Endothelial cell of umbilical vein (primary cell): Measurements from ENCODE around the gene LDB3. TPM values are rescaled to one million over a fixed set of nuclear protein-coding genes. Genes with fewer than 3 reads are reported as not detected.

ENCODE experiments used
- BruUV-seq: library from RNA; stranded (reverse); fragments of 400-500 nt; replicated peaks from 2 replicates; lab custom pipeline; 2021; lab: Mats Ljungman, UMichigan
- CTCF ChIA-PET: fragments of 300-600, 350-600 bp; sonication (Branson Sonifier 250); formaldehyde crosslinking; loops from one replicate; lab custom pipeline; 2021; ENCODE audit warnings: antibody characterized with exemption, inconsistent platforms; lab: Charles Lee
- POLR2A ChIA-PET: fragments of 300-600, 350-600 bp; sonication (Branson Sonifier 250); formaldehyde crosslinking; loops from one replicate; lab custom pipeline; 2021; ENCODE audit warnings: antibody characterized with exemption, inconsistent platforms; lab: Charles Lee
- DNase-seq: peaks from one replicate; pipeline ENCODE4 v3.0.0-alpha.2; 2011; ENCODE audit warnings: low read depth, low spot score
- FAIRE-seq: peaks from 2 replicates; lab custom pipeline; 2011; peaks lifted over from hg19 to GRCh38; lab: Jason Lieb, UNC
- H2AFZ ChIP-seq: 2 replicates; pipeline ENCODE4 v1.6.0; 2012; ENCODE audit warnings: low read depth, low read length, control low read depth, inconsistent platforms
- H3K27ac ChIP-seq: 2 replicates; pipeline ENCODE4 v1.5.1; 2011; ENCODE audit warnings: low read depth, mild to moderate bottlenecking, control low read depth, low read length, moderate library complexity; ENCODE audit not compliant: insufficient read depth
- H3K27me3 ChIP-seq, 2 experiments: 2 replicates each; pipeline versions ENCODE4 v1.6.0 to v1.6.1; 2011; ENCODE audit warnings: low read length in 2 of 2, mixed read lengths in 1 of 2; ENCODE audit not compliant: control insufficient read depth in 2 of 2, insufficient read depth in 2 of 2
- H3K36me3 ChIP-seq, 2 experiments: 2 replicates in 1 of 2; 3 replicates in 1 of 2; pipeline ENCODE4 v1.5.1; 2011; ENCODE audit warnings: low read length in 2 of 2, mild to moderate bottlenecking in 1 of 2, moderate library complexity in 1 of 2; ENCODE audit not compliant: control insufficient read depth in 2 of 2, insufficient read depth in 2 of 2; ENCODE audit errors: extremely low read depth in 1 of 2
- H3K4me1 ChIP-seq: 3 replicates; pipeline ENCODE4 v1.5.1; 2011; ENCODE audit warnings: mild to moderate bottlenecking, low read length; ENCODE audit not compliant: control insufficient read depth, insufficient read depth; ENCODE audit errors: extremely low read depth
- H3K4me2 ChIP-seq: 2 replicates; pipeline ENCODE4 v1.6.1; 2011; ENCODE audit warnings: low read length, control low read depth, mixed read lengths; ENCODE audit not compliant: insufficient read depth
- H3K4me3 ChIP-seq, 3 experiments: fragments of 200-600 bp in 1 of 3; sonication (generic), shearing (Covaris generic) in 1 of 3; replicated peaks in 1 of 3; 2 replicates each; pipeline ENCODE4 v1.5.1; 2011 to 2016; ENCODE audit warnings: control low read depth in 3 of 3, low read length in 3 of 3, mild to moderate bottlenecking in 2 of 3, inconsistent platforms in 1 of 3, low read depth in 1 of 3, moderate library complexity in 1 of 3; ENCODE audit not compliant: insufficient read depth in 1 of 3
- H3K79me2 ChIP-seq: 2 replicates; pipeline ENCODE4 v1.6.0; 2012; ENCODE audit warnings: low read length, inconsistent platforms; ENCODE audit not compliant: control insufficient read depth, insufficient read depth
- H3K9ac ChIP-seq: replicated peaks from 2 replicates; pipeline ENCODE3; 2011; ENCODE audit warnings: low read length, control low read depth; ENCODE audit not compliant: insufficient read depth; ENCODE audit errors: extremely low read depth
- H3K9me1 ChIP-seq: replicated peaks from 3 replicates; pipeline ENCODE4 v1.6.0; 2011; ENCODE audit warnings: mild to moderate bottlenecking, low read length; ENCODE audit not compliant: control insufficient read depth, insufficient read depth; ENCODE audit errors: extremely low read depth
- H3K9me3 ChIP-seq: replicated peaks from 2 replicates; pipeline ENCODE4 v1.5.1; 2012; ENCODE audit warnings: low read length, inconsistent platforms; ENCODE audit not compliant: control insufficient read depth, insufficient read depth
- H4K20me1 ChIP-seq: replicated peaks from 2 replicates; pipeline ENCODE3; 2011; ENCODE audit warnings: mild to moderate bottlenecking, low read length; ENCODE audit not compliant: control insufficient read depth, insufficient read depth; ENCODE audit errors: extremely low read depth
- CTCF ChIP-seq, 2 donors: IDR thresholded peaks; 1 replicate in 1 of 2; 2 replicates in 1 of 2; pipeline ENCODE4 v1.5.1; 2011; ENCODE audit warnings: low read length in 2 of 2, mild to moderate bottlenecking in 2 of 2, moderate library complexity in 2 of 2, control low read depth in 1 of 2, inconsistent platforms in 1 of 2, low read depth in 1 of 2; ENCODE audit not compliant: insufficient read depth in 1 of 2; ENCODE audit errors: extremely low read depth in 1 of 2
- EZH2 ChIP-seq: IDR thresholded peaks from 2 replicates; pipeline ENCODE4 v1.6.1; 2012; ENCODE audit warnings: borderline replicate concordance, low read depth, mild to moderate bottlenecking, moderate library complexity, low read length, inconsistent platforms; ENCODE audit not compliant: severe bottlenecking
- FOS ChIP-seq: IDR thresholded peaks from 2 replicates; pipeline ENCODE4 v1.6.1; 2011; ENCODE audit warnings: mild to moderate bottlenecking, low read length, moderate library complexity, borderline replicate concordance; ENCODE audit not compliant: insufficient read depth
- GATA2 ChIP-seq: IDR thresholded peaks from 2 replicates; pipeline ENCODE4 v1.7.0; 2011; ENCODE audit warnings: low read depth, mild to moderate bottlenecking, moderate library complexity, mixed read lengths, low read length; ENCODE audit not compliant: insufficient read length, insufficient read depth
- JUN ChIP-seq: IDR thresholded peaks from 2 replicates; pipeline ENCODE4 v1.6.1; 2011; ENCODE audit warnings: borderline replicate concordance, low read depth; ENCODE audit not compliant: insufficient read length, insufficient read depth
- MAX ChIP-seq: IDR thresholded peaks from 2 replicates; pipeline ENCODE4 v1.6.1; 2011; ENCODE audit not compliant: insufficient read depth, insufficient read length
- MYC ChIP-seq: IDR thresholded peaks from one replicate; pipeline ENCODE4 v1.6.1; 2011; ENCODE audit warnings: mild to moderate bottlenecking, low read depth, low read length
- POLR2A ChIP-seq: IDR thresholded peaks from 2 replicates; pipeline ENCODE4 v1.6.1; 2012; ENCODE audit warnings: low read depth, mild to moderate bottlenecking, control low read depth, low read length
- POLR2AphosphoS5 ChIP-seq: IDR thresholded peaks from 2 replicates; pipeline ENCODE4 v1.6.1; 2012; ENCODE audit warnings: low read depth, mild to moderate bottlenecking, control low read depth, low read length, moderate library complexity; ENCODE audit not compliant: insufficient read depth
- dilution Hi-C: fragments of 300-500 bp; cut with MboI; formaldehyde crosslinking; loops from one replicate; pipeline ENCODE4 v1.15.0; 2019; ENCODE audit warnings: low sequenced_read_pairs; ENCODE audit not compliant: extremely low pct_ligation_motif_present
- intact Hi-C: fragments of 100-400 bp; cut with micrococcal nuclease; formaldehyde crosslinking; loops from one replicate; pipeline ENCODE4 v1.10.0; 2022
- polyA plus RNA-seq, 4 experiments: library from polyadenylated mRNA; depleted of rRNA in 3 of 4; stranded (reverse) in 3 of 4; unstranded in 1 of 4; fragments of >200 nt; gene quantifications; 2 replicates each; pipeline versions ENCODE4 v1.2.1 to v1.2.3, GENCODE V29; 2011 to 2012; ENCODE audit warnings: missing spikeins in 1 of 4
- total RNA-seq: library from RNA; stranded (reverse); gene quantifications from 2 replicates; pipeline ENCODE4 v1.2.3, GENCODE V29; 2021

The LDB3 gene
- total and polyA plus RNA-seq, 2 donors (not counting 3 experiments of a cell fraction or from before 2014, with no cell fraction given): not detected

GRCh38 chr10:86725980-86726676 is 57.8 kb downstream of the LDB3 start:
- Histone ChIP-seq H3K27ac (no peak overlapping the region), H3K9me1 (no peaks in the 10 kb centered on the region), H3K4me3 (no peak overlapping the region), H3K27me3 (peaks cover 68 to 71% of the 10 kb centered on the region in 2 experiments), H3K9me3 (no peaks in the 10 kb centered on the region), H4K20me1 (no peaks in the 10 kb centered on the region), H3K4me1 (no peaks in the 10 kb centered on the region), H3K9ac (no peak overlapping the region), H3K4me2 (no peak overlapping the region), H2AFZ (no peak overlapping the region), H3K36me3 (no peaks in the 10 kb centered on the region), H3K79me2 (no peaks in the 10 kb centered on the region)
- ChIA-PET POLR2A (no interaction called here), CTCF (interaction anchor here (1.1 kb wide), 1 partner anchor 14 kb away, joined by 3 read pairs; no protein-coding TSS in a partner anchor)
- dilution Hi-C loops (no loop called here), intact Hi-C loops (loop anchor here (2.0 kb wide), 1 partner anchor 19 kb away; no protein-coding TSS in a partner anchor)
- no peak for FAIRE-seq
- DNase-seq: no peak
- BruUV-seq: no TSS peak
- TF ChIP-seq GATA2 (no peak), EZH2 (no peak), JUN (no peak), POLR2AphosphoS5 (no peak)

GRCh38 chr10:86726677-86726999 is 58.3 kb downstream of the LDB3 start:
- dilution Hi-C loops (no loop called here), intact Hi-C loops (loop anchor here (2.0 kb wide), 1 partner anchor 18 kb away; no protein-coding TSS in a partner anchor)

More at GRCh38 chr10:86726677-86726999, 58.3 kb downstream of the LDB3 start:
- BruUV-seq: no TSS peak
- no peak for FAIRE-seq
- H3K4me1 ChIP-seq: no peaks in the 10 kb centered on the region
- ChIA-PET POLR2A (no interaction called here), CTCF (interaction anchor here (1.1 kb wide), 1 partner anchor 14 kb away, joined by 3 read pairs; no protein-coding TSS in a partner anchor)
- DNase-seq: no peak
- no peak for TF ChIP-seq MYC
- no peak for TF ChIP-seq POLR2A
- no peak for TF ChIP-seq JUN
- TF ChIP-seq EZH2: no peak
- TF ChIP-seq POLR2AphosphoS5: no peak
- TF ChIP-seq CTCF (IDR thresholded peaks at IDR 0.05; ENCODE audit: extremely low read depth in 1 of 2, insufficient read depth in 1 of 2, low read depth in 1 of 2, low read length in 2 of 2): no peak
- TF ChIP-seq GATA2: no peak
- TF ChIP-seq MAX: no peak
- TF ChIP-seq FOS: no peak
- H3K27me3 ChIP-seq: peaks cover 68 to 69% of the 10 kb centered on the region in 2 experiments
- H3K27ac ChIP-seq: no peak overlapping the region
- no peak overlapping the region for H3K4me3 ChIP-seq
- no peaks in the 10 kb centered on the region for H3K79me2 ChIP-seq
- H2AFZ ChIP-seq: no peak overlapping the region
- H3K4me2 ChIP-seq: no peak overlapping the region
- H3K9ac ChIP-seq: no peak overlapping the region
- H3K9me3 ChIP-seq: no peaks in the 10 kb centered on the region
- no peaks in the 10 kb centered on the region for H3K36me3 ChIP-seq
- no peaks in the 10 kb centered on the region for H3K9me1 ChIP-seq
- no peaks in the 10 kb centered on the region for H4K20me1 ChIP-seq
